HepG2 (cell line): Measurements from ENCODE around the gene IL1B. TPM values are rescaled to one million over a fixed set of nuclear protein-coding genes. Genes with fewer than 3 reads are reported as not detected.

ENCODE experiments used
- ATAC-seq: fragments of 200-7000 bp; cut with Tn5 transposase; 3 replicates; pipeline ENCODE4 v1.9.1; 2020; ENCODE audit warnings: mild to moderate bottlenecking, moderate library complexity
- BruUV-seq: library from RNA; stranded (reverse); fragments of 400-500 nt; replicated peaks from 2 replicates; lab custom pipeline; 2021; lab: Mats Ljungman, UMichigan
- CTCF ChIA-PET: fragments of 300-600 bp; formaldehyde crosslinking; extraction: SDS; loops from one replicate; lab custom pipeline; 2021; ENCODE audit warnings: low total read pairs, inconsistent platforms, low intra/inter-chr PET ratio; lab: Yijun Ruan, JAX
- POLR2A ChIA-PET: fragments of 350-600 bp; sonication (Branson Sonifier 250); formaldehyde crosslinking; loops from one replicate; lab custom pipeline; 2020; ENCODE audit warnings: antibody characterized with exemption, inconsistent platforms; lab: Yijun Ruan, JAX
- DNase-seq: peaks from one replicate; pipeline ENCODE4 v3.0.0-alpha.2; 2015; ENCODE audit warnings: low spot score
- FAIRE-seq: peaks from 3 replicates; lab custom pipeline; 2011; peaks lifted over from hg19 to GRCh38; lab: Jason Lieb, UNC
- H2AFZ ChIP-seq: one replicate; pipeline ENCODE4 v1.6.1; 2011; ENCODE audit warnings: low read length, inconsistent platforms
- H3K27ac ChIP-seq: fragments of 300-600 bp; 3 replicates; pipeline ENCODE4 v1.8.0; 2011; ENCODE audit warnings: mixed run types, mild to moderate bottlenecking, mixed read lengths, low read length, inconsistent platforms; ENCODE audit not compliant: insufficient read depth; ENCODE audit errors: extremely low read length
- H3K27me3 ChIP-seq, 2 experiments: fragments of 200-600 bp in 1 of 2; 2 replicates in 1 of 2; 3 replicates in 1 of 2; pipeline versions ENCODE4 v1.6.0 to v1.8.0; 2011; ENCODE audit warnings: low read length in 2 of 2, mild to moderate bottlenecking in 2 of 2, moderate library complexity in 2 of 2, inconsistent platforms in 1 of 2; ENCODE audit not compliant: insufficient read depth in 2 of 2, control insufficient read depth in 1 of 2
- H3K36me3 ChIP-seq, 2 experiments: fragments of 200-600 bp in 1 of 2; replicated peaks in 1 of 2; 2 replicates in 1 of 2; 3 replicates in 1 of 2; pipeline versions ENCODE4 v1.5.1 to v1.8.0; 2011; ENCODE audit warnings: low read length in 2 of 2, inconsistent platforms in 1 of 2; ENCODE audit not compliant: insufficient read depth in 2 of 2, control insufficient read depth in 1 of 2
- H3K4me1 ChIP-seq: 2 replicates; pipeline ENCODE4 v1.5.1; 2012; ENCODE audit warnings: low read length, inconsistent platforms; ENCODE audit not compliant: insufficient read depth
- H3K4me2 ChIP-seq: 2 replicates; pipeline ENCODE4 v1.6.0; 2011; ENCODE audit warnings: low read depth, low read length, inconsistent platforms
- H3K4me3 ChIP-seq, 3 experiments: fragments of 200-600 bp in 1 of 3; sonication (generic), shearing (Covaris generic) in 1 of 3; replicated peaks in 1 of 3; 2 replicates each; pipeline ENCODE4 v1.5.1; 2011 to 2016; ENCODE audit warnings: low read length in 3 of 3, inconsistent platforms in 2 of 3, low read depth in 2 of 3, mild to moderate bottlenecking in 2 of 3, control low read depth in 1 of 3, mixed read lengths in 1 of 3; ENCODE audit not compliant: insufficient read depth in 1 of 3
- H3K79me2 ChIP-seq: one replicate; pipeline ENCODE4 v1.6.1; 2011; ENCODE audit warnings: low read length, inconsistent platforms; ENCODE audit not compliant: insufficient read depth
- H3K9ac ChIP-seq: 2 replicates; pipeline ENCODE4 v1.6.0; 2011; ENCODE audit warnings: mild to moderate bottlenecking, low read depth, low read length, inconsistent platforms; ENCODE audit not compliant: insufficient read depth
- H3K9me3 ChIP-seq: 2 replicates; pipeline ENCODE4 v1.5.1; 2012; ENCODE audit warnings: mild to moderate bottlenecking, low read length
- H4K20me1 ChIP-seq: 2 replicates; pipeline ENCODE4 v1.6.0; 2011; ENCODE audit warnings: inconsistent platforms, mild to moderate bottlenecking, low read length, moderate library complexity; ENCODE audit not compliant: insufficient read depth
- ARHGAP35 ChIP-seq: sonication (generic); formaldehyde crosslinking; IDR thresholded peaks from 2 replicates; pipeline ENCODE4 v1.9.0; 2022; ENCODE audit warnings: mild to moderate bottlenecking, inconsistent platforms, moderate library complexity, missing genetic modification reagents, borderline replicate concordance
- CREB3 ChIP-seq: sonication (generic); formaldehyde crosslinking; IDR thresholded peaks from 2 replicates; pipeline ENCODE4 v1.5.0; 2020; ENCODE audit warnings: missing genetic modification reagents
- ETV6 ChIP-seq: sonication (generic); formaldehyde crosslinking; conservative IDR thresholded peaks from 2 replicates; pipeline ENCODE4 v1.4.0; 2020; ENCODE audit warnings: missing genetic modification reagents
- HNRNPK ChIP-seq: fragments of 200-400 bp; formaldehyde crosslinking; IDR thresholded peaks from 2 replicates; pipeline ENCODE4 v1.6.1; 2018; ENCODE audit warnings: low read length, low read depth, moderate library complexity, mild to moderate bottlenecking; ENCODE audit not compliant: poor library complexity, severe bottlenecking
- MNT ChIP-seq: fragments of 450-650 bp; IDR thresholded peaks from 2 replicates; pipeline ENCODE4 v1.6.1; 2016
- NCOR1 ChIP-seq: fragments of 200-600 bp; sonication (generic); IDR thresholded peaks from 2 replicates; pipeline ENCODE4 v1.7.0; 2017; ENCODE audit warnings: antibody characterized with exemption, low read length, borderline replicate concordance
- PHF5A ChIP-seq: IDR thresholded peaks from one replicate; pipeline ENCODE4 v1.6.1; 2018; ENCODE audit warnings: low read depth, missing genetic modification reagents; ENCODE audit not compliant: unreplicated experiment
- PREB ChIP-seq: sonication (generic); formaldehyde crosslinking; IDR thresholded peaks from 2 replicates; pipeline ENCODE4 v1.4.0; 2020; ENCODE audit warnings: missing genetic modification reagents
- THYN1 ChIP-seq: sonication (generic); formaldehyde crosslinking; IDR thresholded peaks from 2 replicates; pipeline ENCODE4 v1.8.1; 2023; ENCODE audit warnings: low read depth, mild to moderate bottlenecking, moderate library complexity, missing genetic modification reagents, borderline replicate concordance
- TOE1 ChIP-seq: sonication (generic); formaldehyde crosslinking; IDR thresholded peaks from 2 replicates; pipeline ENCODE4 v1.4.0; 2020; ENCODE audit warnings: mild to moderate bottlenecking, missing genetic modification reagents
- ZBTB34 ChIP-seq: sonication (generic); formaldehyde crosslinking; IDR thresholded peaks from 2 replicates; pipeline ENCODE4 v1.8.0; 2022; ENCODE audit warnings: mild to moderate bottlenecking, missing genetic modification reagents
- ZBTB7B ChIP-seq: sonication (generic); formaldehyde crosslinking; IDR thresholded peaks from 2 replicates; pipeline ENCODE4 v1.4.0; 2020; ENCODE audit warnings: missing genetic modification reagents
- ZFYVE20 ChIP-seq: sonication (generic); formaldehyde crosslinking; IDR thresholded peaks from 2 replicates; pipeline ENCODE4 v1.8.0; 2023; ENCODE audit warnings: low read depth, mild to moderate bottlenecking, moderate library complexity, missing genetic modification reagents, borderline replicate concordance
- ZKSCAN8 ChIP-seq: IDR thresholded peaks from 2 replicates; pipeline ENCODE4 v1.6.1; 2016; ENCODE audit warnings: borderline replicate concordance, missing genetic modification reagents, missing compliant biosample characterization
- ZMAT5 ChIP-seq: sonication (generic); formaldehyde crosslinking; IDR thresholded peaks from 2 replicates; pipeline ENCODE4 v1.5.0; 2020; ENCODE audit warnings: mild to moderate bottlenecking, low read depth, missing genetic modification reagents, borderline replicate concordance
- ZNF10 ChIP-seq: sonication (generic); formaldehyde crosslinking; IDR thresholded peaks from 2 replicates; pipeline ENCODE4 v1.4.0; 2020; ENCODE audit warnings: mild to moderate bottlenecking, low read depth, missing genetic modification reagents, borderline replicate concordance
- ZNF446 ChIP-seq: sonication (generic); formaldehyde crosslinking; IDR thresholded peaks from 2 replicates; pipeline ENCODE4 v1.5.0; 2020; ENCODE audit warnings: mild to moderate bottlenecking, missing genetic modification reagents
- ZNF644 ChIP-seq: IDR thresholded peaks from 2 replicates; pipeline ENCODE4 v1.6.1; 2016; ENCODE audit warnings: low read depth
- WGBS: methylation state at CpG from one replicate; pipeline ENCODE4 v1.1.6; 2017; ENCODE audit warnings: low lambda C conversion rate; 5-methylcytosine and 5-hydroxymethylcytosine counted together
- in situ Hi-C: cut with HindIII; loops from 2 replicates; pipeline ENCODE4 v1.10.0; 2017; ENCODE audit warnings: low pct_unique_long_range_greater_than_20kb; ENCODE audit not compliant: extremely low pct_ligation_motif_present
- intact Hi-C: fragments of 100-400 bp; cut with micrococcal nuclease; formaldehyde crosslinking; loops from one replicate; pipeline ENCODE4 v1.10.0; 2022; ENCODE audit not compliant: unreplicated experiment
- polyA plus RNA-seq, 8 experiments: library from polyadenylated mRNA; depleted of rRNA in 3 of 8; stranded (reverse) in 7 of 8; unstranded in 1 of 8; fragments of >200 nt; fragmentation: Illumina TruSeq in 4 of 8; extraction: Trizol in 4 of 8; gene quantifications; 2 replicates each; pipeline versions ENCODE4 v1.2.1 to v1.2.3, GENCODE V29; 2011 to 2016; ENCODE audit warnings: low read depth in 4 of 8, missing spikeins in 1 of 8, mixed read lengths in 1 of 8; ENCODE audit not compliant: insufficient read depth in 1 of 8
- total RNA-seq, 5 experiments: library from RNA; depleted of rRNA; stranded (reverse); fragments of >200 nt; fragmentation: Illumina TruSeq; extraction: Trizol; gene quantifications; 2 replicates each; pipeline ENCODE4 v1.2.3, GENCODE V29; 2016; ENCODE audit warnings: low read depth in 1 of 5

IL1B gene
- total and polyA plus RNA-seq, 2 of the 13 experiments (the other 11 are each of a cell fraction or from before 2014, with no cell fraction given), result 0.18 TPM; not detected in 1

GRCh38 chr2:112846031-112846430, 9.5 kb upstream of the IL1B start:
- CTCF ChIA-PET, result no interaction called here
- H3K4me1 ChIP-seq, result peaks cover 6% of the 10 kb centered on the region; the same call in 1 of the 2 replicates
- no peak for ATAC-seq
- H3K36me3 ChIP-seq, result no peaks in the 10 kb centered on the region
- H3K4me3 ChIP-seq, result no peak overlapping the region
- no peak for DNase-seq
- no peak overlapping the region for H2AFZ ChIP-seq
- no peak overlapping the region for H3K9ac ChIP-seq
- no peaks in the 10 kb centered on the region for H3K79me2 ChIP-seq
- 65% methylated on average over 6 of the region's 6 CpGs for WGBS
- no TSS peak for BruUV-seq
- H3K27ac ChIP-seq, result no peak overlapping the region
- POLR2A ChIA-PET, result no interaction called here
- in situ Hi-C loops, result no loop called here
- H3K27me3 ChIP-seq, result no peaks in the 10 kb centered on the region; a peak in 1 of 5 replicates
- no peak for FAIRE-seq
- H4K20me1 ChIP-seq, result no peaks in the 10 kb centered on the region
- no peak overlapping the region for H3K4me2 ChIP-seq
- H3K9me3 ChIP-seq, result no peaks in the 10 kb centered on the region
- intact Hi-C loops, result no loop called here
- no peak for TF ChIP-seq NCOR1
- TF ChIP-seq ZNF10 (CRISPR knock-in tag), result no peak
- no peak for TF ChIP-seq ZBTB34 (CRISPR knock-in tag)
- no peak for TF ChIP-seq ZNF644 (CRISPR knock-in tag)
- TF ChIP-seq TOE1 (CRISPR knock-in tag), result no peak
- no peak for TF ChIP-seq ZKSCAN8 (CRISPR knock-in tag)
- TF ChIP-seq MNT, result no peak
- no peak for TF ChIP-seq CREB3 (CRISPR knock-in tag)
- TF ChIP-seq PREB (CRISPR knock-in tag), result no peak
- TF ChIP-seq ZMAT5 (CRISPR knock-in tag), result no peak
- no peak for TF ChIP-seq ZBTB7B
- TF ChIP-seq THYN1 (CRISPR knock-in tag), result no peak
- TF ChIP-seq ETV6, result no peak
- no peak for TF ChIP-seq HNRNPK
- no peak for TF ChIP-seq ZNF446
- TF ChIP-seq ZFYVE20 (CRISPR knock-in tag), result no peak
- no peak for TF ChIP-seq PHF5A (CRISPR knock-in tag)
- no peak for TF ChIP-seq ARHGAP35 (CRISPR knock-in tag)
